ENCODE data around the gene RGS7. TPM values are rescaled to one million over a fixed set of nuclear protein-coding genes. Genes with fewer than 3 reads are reported as not detected.

Gene RGS7
- total and polyA plus RNA-seq, 7 donors = 0.04 TPM; not detected in 6

GRCh38 chr1:241219449-241219848, 137.6 kb downstream of the RGS7 start:
- no peak for DNase-seq
- 60 to 69% (median 69%) methylated on average over 2 of the region's 2 CpGs for WGBS, 3 donors
- Histone ChIP-seq H3K27ac (no peak overlapping the region), H3K36me3 (ENCODE audit: insufficient read depth in 1 of 2, low read depth in 1 of 2) (no peaks in the 10 kb centered on the region), H3K4me3 (no peak overlapping the region), H3K27me3 (ENCODE audit: insufficient read depth in 3 of 3, low read length in 2 of 3) (no peaks in the 10 kb centered on the region), H3K4me1 (no peaks in the 10 kb centered on the region), H3K9me3 (no peaks in the 10 kb centered on the region)
- ATAC-seq = no peak
- intact Hi-C loops (cut with DNase I) = no loop called here
- TF ChIP-seq, protein P1, sequence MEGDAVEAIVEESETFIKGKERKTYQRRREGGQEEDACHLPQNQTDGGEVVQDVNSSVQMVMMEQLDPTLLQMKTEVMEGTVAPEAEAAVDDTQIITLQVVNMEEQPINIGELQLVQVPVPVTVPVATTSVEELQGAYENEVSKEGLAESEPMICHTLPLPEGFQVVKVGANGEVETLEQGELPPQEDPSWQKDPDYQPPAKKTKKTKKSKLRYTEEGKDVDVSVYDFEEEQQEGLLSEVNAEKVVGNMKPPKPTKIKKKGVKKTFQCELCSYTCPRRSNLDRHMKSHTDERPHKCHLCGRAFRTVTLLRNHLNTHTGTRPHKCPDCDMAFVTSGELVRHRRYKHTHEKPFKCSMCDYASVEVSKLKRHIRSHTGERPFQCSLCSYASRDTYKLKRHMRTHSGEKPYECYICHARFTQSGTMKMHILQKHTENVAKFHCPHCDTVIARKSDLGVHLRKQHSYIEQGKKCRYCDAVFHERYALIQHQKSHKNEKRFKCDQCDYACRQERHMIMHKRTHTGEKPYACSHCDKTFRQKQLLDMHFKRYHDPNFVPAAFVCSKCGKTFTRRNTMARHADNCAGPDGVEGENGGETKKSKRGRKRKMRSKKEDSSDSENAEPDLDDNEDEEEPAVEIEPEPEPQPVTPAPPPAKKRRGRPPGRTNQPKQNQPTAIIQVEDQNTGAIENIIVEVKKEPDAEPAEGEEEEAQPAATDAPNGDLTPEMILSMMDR (IDR thresholded peaks at IDR 0.05) = no peak

GRCh38 chr1:241217516-241217915, 139.5 kb downstream of the RGS7 start:
- ATAC-seq = no peak
- TF ChIP-seq, protein P1 (IDR thresholded peaks at IDR 0.05) = no peak
- no peak overlapping the region for H3K4me3 ChIP-seq
- no peaks in the 10 kb centered on the region for H3K27me3 ChIP-seq (ENCODE audit: insufficient read depth in 3 of 3, low read length in 2 of 3)
- intact Hi-C loops (cut with DNase I) = no loop called here
- H3K4me1 ChIP-seq = no peaks in the 10 kb centered on the region
- no peaks in the 10 kb centered on the region for H3K36me3 ChIP-seq (ENCODE audit: insufficient read depth in 1 of 2, low read depth in 1 of 2)
- H3K27ac ChIP-seq = no peak overlapping the region
- DNase-seq = no peak
- 62 to 68% (median 66%) methylated on average over 2 of the region's 2 CpGs for WGBS, 3 donors
- H3K9me3 ChIP-seq = no peaks in the 10 kb centered on the region

DNA sequence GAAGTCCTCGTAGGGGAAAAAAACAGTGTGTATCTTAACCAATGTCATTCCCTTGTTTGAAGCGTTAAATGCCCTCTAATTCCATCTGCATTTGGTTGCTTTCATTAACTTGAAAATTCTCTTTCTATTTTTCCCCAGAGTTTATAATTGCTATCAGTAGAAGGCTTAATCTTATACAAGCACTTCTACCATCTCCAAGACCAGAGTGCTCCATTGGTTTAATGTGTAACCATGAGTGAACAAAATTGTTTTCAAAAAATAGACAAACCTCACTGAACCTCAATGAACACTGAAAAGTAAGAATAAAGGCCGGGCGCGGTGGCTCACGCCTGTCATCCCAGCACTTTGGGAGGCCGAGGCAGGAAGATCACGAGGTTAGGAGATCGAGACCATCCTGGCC, 141.3 kb downstream of the RGS7 start:
- DNase-seq (no peak), ATAC-seq (no peak)
- 90 to 95% (median 90%) methylated on average over 9 of the region's 9 CpGs for WGBS, 3 donors

DNA sequence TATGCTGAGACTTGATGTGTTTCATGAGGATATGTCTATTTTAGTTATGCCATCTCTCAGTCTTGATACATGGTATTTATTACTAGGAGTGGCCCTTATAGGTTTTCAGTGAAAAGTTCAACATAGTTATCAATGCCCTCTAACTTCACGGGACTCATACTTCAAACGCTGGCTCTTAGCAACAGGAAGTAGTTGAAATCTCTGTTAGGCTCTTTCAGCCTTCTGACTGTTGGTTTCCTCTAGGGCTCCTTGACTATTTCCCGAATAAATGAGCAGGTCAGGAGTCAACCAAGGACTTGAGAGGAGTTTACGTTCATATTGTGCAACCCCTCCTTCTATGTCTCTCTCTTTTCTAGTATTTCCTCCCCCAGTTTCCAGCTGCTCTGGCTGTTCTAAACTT, 141.8 kb downstream of the RGS7 start:
- H3K9me3 ChIP-seq = no peaks in the 10 kb centered on the region
- 40 to 45% (median 43%) methylated on average over 4 of the region's 4 CpGs for whole genome bisulfite sequencing, 3 donors
- no peak for ATAC-seq
- TF ChIP-seq, protein P1 (IDR thresholded peaks at IDR 0.05) = no peak
- no peaks in the 10 kb centered on the region for H3K4me1 ChIP-seq
- no peaks in the 10 kb centered on the region for H3K27me3 ChIP-seq (ENCODE audit: insufficient read depth in 3 of 3, low read length in 2 of 3)
- intact Hi-C loops (cut with DNase I) = no loop called here
- no peak overlapping the region for H3K4me3 ChIP-seq
- no peak for DNase-seq
- no peak overlapping the region for H3K27ac ChIP-seq
- no peaks in the 10 kb centered on the region for H3K36me3 ChIP-seq (ENCODE audit: insufficient read depth in 1 of 2, low read depth in 1 of 2)

More for the DNA sequence above, 141.3 kb downstream of the RGS7 start:
- Histone ChIP-seq H3K4me1 (no peaks in the 10 kb centered on the region), H3K9me3 (no peaks in the 10 kb centered on the region), H3K36me3 (ENCODE audit: insufficient read depth in 1 of 2, low read depth in 1 of 2) (no peaks in the 10 kb centered on the region), H3K27me3 (ENCODE audit: insufficient read depth in 3 of 3, low read length in 2 of 3) (no peaks in the 10 kb centered on the region), H3K27ac (no peak overlapping the region), H3K4me3 (no peak overlapping the region)
- intact Hi-C loops (cut with DNase I) = no loop called here
- TF ChIP-seq, protein P1 (IDR thresholded peaks at IDR 0.05) = no peak

- Histone ChIP-seq H3K4me1 (no peaks in the 10 kb centered on the region), H3K27me3 (ENCODE audit: insufficient read depth in 3 of 3, low read length in 2 of 3) (no peaks in the 10 kb centered on the region), H3K36me3 (ENCODE audit: insufficient read depth in 1 of 2, low read depth in 1 of 2) (no peaks in the 10 kb centered on the region), H3K9me3 (no peaks in the 10 kb centered on the region), H3K4me3 (no peak overlapping the region), H3K27ac (no peak overlapping the region)
- intact Hi-C loops (cut with DNase I) = no loop called here
- DNase-seq (no peak), ATAC-seq (no peak)
- TF ChIP-seq, protein P1 (IDR thresholded peaks at IDR 0.05) = no peak
- 78 to 80% (median 80%) methylated on average over 8 of the region's 8 CpGs for WGBS, 3 donors
Observed at GRCh38 chr1:241213139-241213538, 143.9 kb downstream of the RGS7 start.

All from psoas muscle (tissue), 8 donors.